OCI-LY7 (cell line): ENCODE data around the gene PCDHGA1. TPM values are rescaled to one million over a fixed set of nuclear protein-coding genes. Genes with fewer than 3 reads are reported as not detected.

Source experiments
- BruUV-seq: library from RNA; stranded (reverse); fragments of 400-500 nt; replicated peaks from 2 replicates; lab custom pipeline; 2021; lab: Mats Ljungman, UMichigan
- CTCF ChIA-PET: fragments of 300-600 bp; sonication (Branson Sonifier 250); formaldehyde crosslinking; loops from one replicate; lab custom pipeline; 2022; ENCODE audit warnings: antibody characterized with exemption; ENCODE audit not compliant: unreplicated experiment; lab: Charles Lee
- POLR2A ChIA-PET: fragments of 300-600 bp; sonication (Branson Sonifier 250); formaldehyde crosslinking; loops from one replicate; lab custom pipeline; 2022; ENCODE audit warnings: antibody characterized with exemption; lab: Charles Lee
- DNase-seq: peaks from one replicate; pipeline ENCODE4 v3.0.0-alpha.2; 2015; ENCODE audit warnings: low spot score
- H2AFZ ChIP-seq: fragments of 200-600 bp; sonication (generic), shearing (Covaris generic); 2 replicates; pipeline ENCODE4 v1.6.1; 2014; ENCODE audit warnings: mild to moderate bottlenecking, antibody characterized with exemption, low read length, moderate library complexity
- H3K27ac ChIP-seq: fragments of 200-600 bp; sonication (generic); 2 replicates; pipeline ENCODE4 v1.5.1; 2014; ENCODE audit warnings: mixed run types, low read depth, mild to moderate bottlenecking, moderate library complexity, low read length, inconsistent platforms; ENCODE audit not compliant: poor library complexity, severe bottlenecking
- H3K36me3 ChIP-seq: fragments of 200-600 bp; sonication (generic); 2 replicates; pipeline ENCODE4 v1.6.1; 2014; ENCODE audit warnings: mild to moderate bottlenecking, antibody characterized with exemption, low read length, moderate library complexity, mixed read lengths; ENCODE audit not compliant: insufficient read depth
- H3K4me1 ChIP-seq: fragments of 200-600 bp; sonication (generic); 2 replicates; pipeline ENCODE4 v1.5.1; 2014; ENCODE audit warnings: mild to moderate bottlenecking, low read length; ENCODE audit not compliant: insufficient read depth, poor library complexity, severe bottlenecking
- H3K4me2 ChIP-seq: fragments of 200-600 bp; sonication (generic); 2 replicates; pipeline ENCODE4 v1.6.1; 2014; ENCODE audit warnings: mild to moderate bottlenecking, low read length
- H3K4me3 ChIP-seq: fragments of 200-600 bp; sonication (generic); 2 replicates; pipeline ENCODE4 v1.5.1; 2014; ENCODE audit warnings: mild to moderate bottlenecking, low read depth, low read length; ENCODE audit not compliant: poor library complexity, severe bottlenecking
- H3K79me2 ChIP-seq: fragments of 200-600 bp; sonication (generic); 2 replicates; pipeline ENCODE4 v1.6.1; 2016; ENCODE audit warnings: low read depth, mild to moderate bottlenecking, low read length, moderate library complexity, mixed read lengths; ENCODE audit not compliant: insufficient read depth
- H3K9me2 ChIP-seq: fragments of 200-600 bp; sonication (generic); 2 replicates; pipeline ENCODE4 v1.6.1; 2016; ENCODE audit warnings: mild to moderate bottlenecking, low read length, mixed read lengths; ENCODE audit not compliant: insufficient read depth
- H3K9me3 ChIP-seq: fragments of 200-600 bp; sonication (generic); 2 replicates; pipeline ENCODE4 v1.6.1; 2014; ENCODE audit warnings: mild to moderate bottlenecking, mixed run types, low read length, mixed read lengths
- H4K20me1 ChIP-seq: fragments of 200-600 bp; sonication (generic); 2 replicates; pipeline ENCODE4 v1.6.1; 2014; ENCODE audit warnings: mild to moderate bottlenecking, antibody characterized with exemption, low read length, moderate library complexity, mixed read lengths; ENCODE audit not compliant: insufficient read depth
- CTCF ChIP-seq: fragments of 200-600 bp; sonication (generic); conservative IDR thresholded peaks from 2 replicates; pipeline ENCODE4 v1.5.1; 2014; ENCODE audit warnings: mild to moderate bottlenecking, antibody characterized with exemption, low read length, moderate library complexity, mixed read lengths
- EZH2phosphoT487 ChIP-seq: fragments of 200-600 bp; sonication (generic); IDR thresholded peaks from 2 replicates; pipeline ENCODE4 v1.6.1; 2018; ENCODE audit warnings: low read depth, borderline replicate concordance, mild to moderate bottlenecking, mixed run types, antibody characterized with exemption, low read length, moderate library complexity, mixed read lengths
- intact Hi-C: fragments of 100-400 bp; cut with micrococcal nuclease; formaldehyde crosslinking; loops from one replicate; pipeline ENCODE4 v1.10.0; 2022; ENCODE audit not compliant: unreplicated experiment
- total RNA-seq, 2 experiments: library from RNA; depleted of rRNA in 1 of 2; stranded (reverse); fragments of >200 nt in 1 of 2; shearing (Covaris generic) in 1 of 2; gene quantifications; 2 replicates each; pipeline ENCODE4 v1.2.3, GENCODE V29; 2014 to 2022

The PCDHGA1 gene
- total RNA-seq, 2 experiments from 2014 or later, result 1.3 to 1.9 TPM

- intact Hi-C loops, result no loop called here
- no peaks in the 10 kb centered on the region for H3K36me3 ChIP-seq
- DNase-seq, result no peak
- ChIA-PET POLR2A (interaction anchor here (0.6 to 0.7 kb wide), 3 partner anchors 53 to 81 kb away, joined by 3 read pairs; no protein-coding TSS in a partner anchor), CTCF (no interaction called here)
- no peaks in the 10 kb centered on the region for H3K9me2 ChIP-seq
- H3K4me1 ChIP-seq, result peaks cover 7% of the 10 kb centered on the region
- TF ChIP-seq EZH2phosphoT487 (no peak), CTCF (no peak)
- no peak overlapping the region for H3K27ac ChIP-seq
- H3K4me2 ChIP-seq, result no peak overlapping the region
- H3K4me3 ChIP-seq, result no peak overlapping the region
- BruUV-seq, result no TSS peak
- H3K9me3 ChIP-seq, result no peaks in the 10 kb centered on the region
- H3K79me2 ChIP-seq, result no peaks in the 10 kb centered on the region
- no peak overlapping the region for H2AFZ ChIP-seq
- no peaks in the 10 kb centered on the region for H4K20me1 ChIP-seq
These were observed 92.5 kb downstream of the PCDHGA1 start for GRCh38 chr5:141422742-141423291.

- H3K36me3 ChIP-seq, result no peaks in the 10 kb centered on the region
- H3K27ac ChIP-seq, result no peak overlapping the region
- intact Hi-C loops, result no loop called here
- BruUV-seq, result no TSS peak
- CTCF ChIA-PET, result interaction anchor here (1.7 kb wide), 1 partner anchor 136 kb away, joined by 3 read pairs; no protein-coding TSS in a partner anchor
- TF ChIP-seq CTCF (no peak), EZH2phosphoT487 (no peak)
- no peaks in the 10 kb centered on the region for H3K79me2 ChIP-seq
- no peak for DNase-seq
- no peak overlapping the region for H2AFZ ChIP-seq
- no peak overlapping the region for H3K4me2 ChIP-seq
- POLR2A ChIA-PET, result interaction anchor here (0.6 to 0.7 kb wide), 3 partner anchors 18 to 140 kb away, joined by 3 to 4 read pairs (median 4); no protein-coding TSS in a partner anchor
- H3K4me3 ChIP-seq, result no peak overlapping the region
- no peaks in the 10 kb centered on the region for H3K9me3 ChIP-seq
- no peaks in the 10 kb centered on the region for H4K20me1 ChIP-seq
- H3K9me2 ChIP-seq, result no peaks in the 10 kb centered on the region
- H3K4me1 ChIP-seq, result no peaks in the 10 kb centered on the region
These were observed 97.6 kb downstream of the PCDHGA1 start for GRCh38 chr5:141427783-141428426.
